ENCODE data around the gene GNG7. TPM values are rescaled to one million over a fixed set of nuclear protein-coding genes. Genes with fewer than 3 reads are reported as not detected.

GNG7 gene
- total and polyA plus RNA-seq, 2 donors (not counting 3 experiments of a cell fraction or from before 2014, with no cell fraction given): 0.29 to 0.84 TPM

- Histone ChIP-seq H3K4me1 (ENCODE audit: control insufficient read depth, extremely low read depth, insufficient read depth, low read length) (no peaks in the 10 kb centered on the region), H3K9me1 (replicated peaks; ENCODE audit: control insufficient read depth, extremely low read depth, insufficient read depth, low read length) (no peaks in the 10 kb centered on the region), H3K79me2 (ENCODE audit: control insufficient read depth, insufficient read depth, low read length) (no peaks in the 10 kb centered on the region), H3K4me2 (ENCODE audit: insufficient read depth, low read length) (no peak overlapping the region), H3K9ac (replicated peaks; ENCODE audit: extremely low read depth, insufficient read depth, low read length) (no peak overlapping the region), H3K27me3 (ENCODE audit: control insufficient read depth in 2 of 2, insufficient read depth in 2 of 2, low read length in 2 of 2) (peaks cover 14 to 23% of the 10 kb centered on the region in 2 experiments), H3K4me3 (replicated peaks in 1 of 3; ENCODE audit: insufficient read depth in 1 of 3, low read depth in 1 of 3, low read length in 3 of 3) (no peak overlapping the region), H3K36me3 (ENCODE audit: control insufficient read depth in 2 of 2, extremely low read depth in 1 of 2, insufficient read depth in 2 of 2, low read length in 2 of 2) (no peaks in the 10 kb centered on the region), H3K27ac (ENCODE audit: insufficient read depth, low read depth, low read length) (no peak overlapping the region), H2AFZ (ENCODE audit: low read depth, low read length) (no peak overlapping the region), H4K20me1 (replicated peaks; ENCODE audit: control insufficient read depth, extremely low read depth, insufficient read depth, low read length) (no peaks in the 10 kb centered on the region), H3K9me3 (replicated peaks; ENCODE audit: control insufficient read depth, insufficient read depth, low read length) (no peaks in the 10 kb centered on the region)
- TF ChIP-seq, protein P1, sequence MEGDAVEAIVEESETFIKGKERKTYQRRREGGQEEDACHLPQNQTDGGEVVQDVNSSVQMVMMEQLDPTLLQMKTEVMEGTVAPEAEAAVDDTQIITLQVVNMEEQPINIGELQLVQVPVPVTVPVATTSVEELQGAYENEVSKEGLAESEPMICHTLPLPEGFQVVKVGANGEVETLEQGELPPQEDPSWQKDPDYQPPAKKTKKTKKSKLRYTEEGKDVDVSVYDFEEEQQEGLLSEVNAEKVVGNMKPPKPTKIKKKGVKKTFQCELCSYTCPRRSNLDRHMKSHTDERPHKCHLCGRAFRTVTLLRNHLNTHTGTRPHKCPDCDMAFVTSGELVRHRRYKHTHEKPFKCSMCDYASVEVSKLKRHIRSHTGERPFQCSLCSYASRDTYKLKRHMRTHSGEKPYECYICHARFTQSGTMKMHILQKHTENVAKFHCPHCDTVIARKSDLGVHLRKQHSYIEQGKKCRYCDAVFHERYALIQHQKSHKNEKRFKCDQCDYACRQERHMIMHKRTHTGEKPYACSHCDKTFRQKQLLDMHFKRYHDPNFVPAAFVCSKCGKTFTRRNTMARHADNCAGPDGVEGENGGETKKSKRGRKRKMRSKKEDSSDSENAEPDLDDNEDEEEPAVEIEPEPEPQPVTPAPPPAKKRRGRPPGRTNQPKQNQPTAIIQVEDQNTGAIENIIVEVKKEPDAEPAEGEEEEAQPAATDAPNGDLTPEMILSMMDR (IDR thresholded peaks at IDR 0.05; ENCODE audit: extremely low read depth in 1 of 2, insufficient read depth in 1 of 2, low read depth in 1 of 2, low read length in 2 of 2): no peak
- peak; percentile 95 for TF ChIP-seq EZH2 (IDR thresholded peaks at IDR 0.05; ENCODE audit: borderline replicate concordance, low read depth, low read length, severe bottlenecking)
- TF ChIP-seq MAX (IDR thresholded peaks at IDR 0.05; ENCODE audit: insufficient read depth, insufficient read length): no peak
- no peak for TF ChIP-seq POLR2A (IDR thresholded peaks at IDR 0.05; ENCODE audit: low read depth, low read length)
- ChIA-PET CTCF (no interaction called here), POLR2A (no interaction called here)
- no TSS peak for BruUV-seq (replicated peaks)
- DNase-seq (ENCODE audit: low read depth, low spot score): no peak
- intact Hi-C loops (cut with micrococcal nuclease) (no loop called here), dilution Hi-C loops (cut with MboI; ENCODE audit: extremely low pct_ligation_motif_present, low sequenced_read_pairs) (no loop called here)
- FAIRE-seq: no peak
Measured at GRCh38 chr19:2721570-2722540, 19.4 kb upstream of the GNG7 start.

Data from endothelial cell of umbilical vein (primary cell).